Measurements from ENCODE around the gene PHF19.

The PHF19 gene

DNA sequence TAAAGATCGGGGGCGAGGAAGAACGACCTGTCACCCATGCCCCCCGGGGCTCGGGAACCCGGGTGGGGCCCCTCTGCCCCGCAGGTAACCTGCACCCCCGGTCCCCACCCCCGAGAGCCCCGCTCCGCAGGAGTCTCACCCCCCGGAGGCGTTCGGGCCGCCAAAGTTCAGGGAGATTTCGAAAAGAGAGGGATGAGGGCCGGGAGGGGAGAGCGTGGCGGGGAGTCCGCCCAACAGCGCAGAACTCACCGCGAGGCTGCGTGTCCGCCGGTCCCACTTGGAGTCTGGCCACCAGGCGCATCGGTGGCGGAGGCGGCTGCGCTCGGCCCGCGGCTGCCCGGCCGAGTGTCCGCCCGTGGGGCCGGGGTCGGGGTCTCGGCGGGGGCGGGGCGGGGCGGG, at the start of gene PHF19:
Gene PHF19 (minus strand): TSS at position 347 of the 399 bp plus-strand sequence. CDS start 2,447 bp downstream, outside the sequence.
- Histone ChIP-seq H3K36me3 (peaks cover 8% of the 10 kb centered on the region), H3K4me1 (ENCODE audit: control insufficient read depth in 1 of 2, insufficient read depth in 1 of 2, low read depth in 1 of 2, low read length in 1 of 2) (peaks cover 17 to 20% of the 10 kb centered on the region in 2 experiments), H3K4me3 (ENCODE audit: low read depth in 1 of 2, low read length in 1 of 2) (peak within 1 kb of the TSS; percentile 81 to 91), H3K9me3 (no peaks in the 10 kb centered on the region), H3K27ac (peak within 1 kb of the TSS; percentile 85), H3K27me3 (no peaks in the 10 kb centered on the region)
- TF ChIP-seq, protein P1, sequence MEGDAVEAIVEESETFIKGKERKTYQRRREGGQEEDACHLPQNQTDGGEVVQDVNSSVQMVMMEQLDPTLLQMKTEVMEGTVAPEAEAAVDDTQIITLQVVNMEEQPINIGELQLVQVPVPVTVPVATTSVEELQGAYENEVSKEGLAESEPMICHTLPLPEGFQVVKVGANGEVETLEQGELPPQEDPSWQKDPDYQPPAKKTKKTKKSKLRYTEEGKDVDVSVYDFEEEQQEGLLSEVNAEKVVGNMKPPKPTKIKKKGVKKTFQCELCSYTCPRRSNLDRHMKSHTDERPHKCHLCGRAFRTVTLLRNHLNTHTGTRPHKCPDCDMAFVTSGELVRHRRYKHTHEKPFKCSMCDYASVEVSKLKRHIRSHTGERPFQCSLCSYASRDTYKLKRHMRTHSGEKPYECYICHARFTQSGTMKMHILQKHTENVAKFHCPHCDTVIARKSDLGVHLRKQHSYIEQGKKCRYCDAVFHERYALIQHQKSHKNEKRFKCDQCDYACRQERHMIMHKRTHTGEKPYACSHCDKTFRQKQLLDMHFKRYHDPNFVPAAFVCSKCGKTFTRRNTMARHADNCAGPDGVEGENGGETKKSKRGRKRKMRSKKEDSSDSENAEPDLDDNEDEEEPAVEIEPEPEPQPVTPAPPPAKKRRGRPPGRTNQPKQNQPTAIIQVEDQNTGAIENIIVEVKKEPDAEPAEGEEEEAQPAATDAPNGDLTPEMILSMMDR (IDR thresholded peaks at IDR 0.05) = no peak

DNA sequence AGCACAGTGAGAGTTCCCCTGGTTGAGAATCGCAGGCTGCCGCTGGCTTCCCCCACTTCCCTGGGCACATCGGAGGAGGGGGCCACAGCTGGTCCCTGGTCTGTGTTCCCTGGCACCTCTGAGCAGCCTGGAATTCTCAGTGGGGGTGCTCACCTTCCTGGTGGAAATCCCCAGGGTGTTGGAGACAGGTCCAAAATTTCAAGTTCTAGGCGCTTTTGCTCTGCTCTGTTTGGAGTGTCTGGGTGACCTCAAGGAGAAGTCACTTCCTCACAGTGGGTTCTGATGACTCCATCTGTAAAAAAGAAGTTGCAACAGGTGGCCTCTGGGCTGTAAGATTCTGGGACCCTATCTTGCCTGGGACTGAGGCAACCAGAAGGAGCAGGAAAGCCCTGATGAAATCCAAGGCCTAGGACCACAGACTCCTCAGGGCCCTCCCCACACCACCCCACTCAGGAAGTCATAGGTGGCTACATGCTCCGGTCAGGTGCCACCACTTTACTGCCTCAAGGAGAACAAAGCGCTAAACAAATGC, 49.5 kb upstream of the PHF19 start, which contains the start of gene TRAF1:
Gene TRAF1 (minus strand): TSS at position 400 of the 532 bp plus-strand sequence. CDS start 721 bp downstream, outside the sequence.
- H3K36me3 ChIP-seq = peaks cover 25% of the 10 kb centered on the region
- TF ChIP-seq, protein P1 (IDR thresholded peaks at IDR 0.05) = no peak
- H3K27ac ChIP-seq = peak within 1 kb of the TSS; percentile 86
- H3K4me1 ChIP-seq (ENCODE audit: control insufficient read depth in 1 of 2, insufficient read depth in 1 of 2, low read depth in 1 of 2, low read length in 1 of 2) = peaks cover 49 to 50% of the 10 kb centered on the region in 2 experiments
- no peaks in the 10 kb centered on the region for H3K27me3 ChIP-seq
- H3K4me3 ChIP-seq (ENCODE audit: low read depth in 1 of 2, low read length in 1 of 2) = peak within 1 kb of the TSS; percentile 25 to 28
- H3K9me3 ChIP-seq = no peaks in the 10 kb centered on the region

GRCh38 chr9:120925535-120926396, 48.8 kb upstream of the PHF19 start:
- Histone ChIP-seq H3K36me3 (peaks cover 30% of the 10 kb centered on the region), H3K4me1 (ENCODE audit: control insufficient read depth in 1 of 2, insufficient read depth in 1 of 2, low read depth in 1 of 2, low read length in 1 of 2) (peaks cover 44 to 45% of the 10 kb centered on the region in 2 experiments), H3K9me3 (no peaks in the 10 kb centered on the region), H3K4me3 (ENCODE audit: low read depth in 1 of 2, low read length in 1 of 2) (peak overlapping the region; percentile 25 to 28), H3K27ac (peak overlapping the region; percentile 86), H3K27me3 (no peaks in the 10 kb centered on the region)
- TF ChIP-seq, protein P1 (IDR thresholded peaks at IDR 0.05) = no peak

DNA sequence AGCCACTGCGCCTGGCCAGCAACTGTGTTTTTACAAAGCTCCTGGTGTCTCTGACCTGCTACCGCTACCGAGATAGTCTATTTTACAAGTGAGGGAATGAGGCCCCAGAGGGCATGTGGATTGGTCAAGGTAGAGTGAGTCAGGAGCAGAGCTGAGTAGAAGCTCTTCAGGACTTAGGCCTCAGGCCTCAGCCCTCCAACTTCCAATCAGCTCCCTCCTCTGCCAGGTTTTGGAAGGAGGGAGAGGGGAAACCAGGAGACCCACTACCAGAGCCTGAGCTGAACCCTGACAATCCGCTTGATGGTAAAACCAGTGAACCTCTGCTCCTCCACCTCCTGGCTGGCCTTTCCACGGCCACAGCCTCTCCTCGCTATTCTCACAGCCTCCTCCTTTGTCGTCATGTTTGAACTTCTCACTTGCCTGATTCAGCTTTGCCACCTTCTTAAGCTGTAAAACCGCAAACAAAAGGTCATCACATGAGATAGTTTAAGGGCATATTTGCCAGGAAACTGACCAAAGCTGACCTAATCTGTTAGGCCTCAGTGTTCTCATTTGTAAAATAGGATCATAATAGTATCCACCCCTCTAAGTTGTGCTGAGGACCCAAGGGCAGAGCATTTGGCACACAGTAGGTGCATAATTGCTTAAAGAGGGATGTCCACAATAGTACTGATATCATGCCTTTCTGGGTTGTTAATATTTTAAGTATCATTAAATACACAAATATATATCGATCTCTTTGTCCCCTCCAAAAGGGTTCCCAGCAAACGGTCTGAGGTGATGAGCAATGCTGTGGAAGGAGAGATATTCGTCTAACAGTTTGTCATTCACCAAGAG, 47.9 kb upstream of the PHF19 start:
- no peaks in the 10 kb centered on the region for H3K27me3 ChIP-seq
- H3K27ac ChIP-seq = peak overlapping the region; percentile 86
- peaks cover 38% of the 10 kb centered on the region for H3K36me3 ChIP-seq
- no peaks in the 10 kb centered on the region for H3K9me3 ChIP-seq
- H3K4me3 ChIP-seq (ENCODE audit: low read depth in 1 of 2, low read length in 1 of 2) = no peak overlapping the region
- H3K4me1 ChIP-seq (ENCODE audit: control insufficient read depth in 1 of 2, insufficient read depth in 1 of 2, low read depth in 1 of 2, low read length in 1 of 2) = peaks cover 44 to 45% of the 10 kb centered on the region in 2 experiments
- TF ChIP-seq, protein P1 (IDR thresholded peaks at IDR 0.05) = no peak

GRCh38 chr9:120923620-120924328, 46.8 kb upstream of the PHF19 start:
- no peaks in the 10 kb centered on the region for H3K9me3 ChIP-seq
- H3K27ac ChIP-seq = no peak overlapping the region
- H3K4me3 ChIP-seq (ENCODE audit: low read depth in 1 of 2, low read length in 1 of 2) = no peak overlapping the region
- peaks cover 38% of the 10 kb centered on the region in 2 experiments for H3K4me1 ChIP-seq (ENCODE audit: control insufficient read depth in 1 of 2, insufficient read depth in 1 of 2, low read depth in 1 of 2, low read length in 1 of 2)
- TF ChIP-seq, protein P1 (IDR thresholded peaks at IDR 0.05) = no peak
- H3K36me3 ChIP-seq = peaks cover 50% of the 10 kb centered on the region
- H3K27me3 ChIP-seq = no peaks in the 10 kb centered on the region
